NCI-H446 treated with DMSO at 0.1 percent for 48 hours (cell line): ENCODE measurements around the gene PRRC2A.

Experiments
- DNase-seq: peaks from one replicate; lab custom pipeline; 2025; lab: John Stamatoyannopoulos, UW

The PRRC2A gene

GRCh38 chr6:31626952-31627351 lies 6.4 kb downstream of the PRRC2A start:
- no peak for DNase-seq

- no peak for DNase-seq
Observed at GRCh38 chr6:31627690-31628287, 7.3 kb downstream of the PRRC2A start.

DNA sequence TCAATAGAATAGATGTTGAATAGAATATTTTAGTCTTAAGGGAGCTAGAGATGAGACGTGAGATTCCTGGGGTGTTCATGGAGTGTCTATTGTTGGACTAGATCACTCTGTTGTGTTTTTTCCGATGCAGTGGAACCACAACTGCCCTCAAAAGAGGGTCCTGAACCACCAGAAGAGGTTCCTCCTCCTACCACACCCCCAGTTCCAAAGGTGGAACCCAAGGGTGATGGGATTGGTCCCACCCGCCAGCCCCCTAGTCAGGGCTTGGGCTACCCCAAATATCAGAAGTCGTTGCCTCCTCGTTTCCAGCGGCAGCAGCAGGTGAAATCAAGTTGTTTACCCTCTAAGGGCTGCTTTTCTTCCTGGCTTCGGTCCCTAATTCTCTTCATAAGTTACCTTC lies 8.5 kb downstream of the PRRC2A start:
- no peak for DNase-seq

- no peak for DNase-seq
Observed at GRCh38 chr6:31630177-31630934, 9.8 kb downstream of the PRRC2A start.

DNA sequence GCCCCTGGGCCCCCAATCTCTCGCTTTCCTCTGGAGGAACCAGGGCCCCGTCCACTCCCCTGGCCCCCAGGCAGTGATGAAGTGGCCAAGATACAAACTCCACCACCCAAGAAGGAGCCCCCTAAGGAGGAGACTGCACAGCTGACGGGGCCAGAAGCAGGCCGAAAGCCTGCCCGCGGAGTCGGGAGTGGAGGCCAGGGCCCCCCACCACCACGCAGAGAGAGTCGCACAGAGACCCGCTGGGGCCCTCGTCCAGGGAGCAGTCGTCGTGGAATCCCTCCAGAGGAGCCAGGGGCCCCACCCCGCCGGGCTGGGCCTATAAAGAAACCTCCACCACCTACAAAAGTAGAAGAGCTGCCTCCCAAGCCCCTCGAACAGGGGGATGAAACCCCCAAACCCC lies 10.7 kb downstream of the PRRC2A start:
- no peak for DNase-seq

DNA sequence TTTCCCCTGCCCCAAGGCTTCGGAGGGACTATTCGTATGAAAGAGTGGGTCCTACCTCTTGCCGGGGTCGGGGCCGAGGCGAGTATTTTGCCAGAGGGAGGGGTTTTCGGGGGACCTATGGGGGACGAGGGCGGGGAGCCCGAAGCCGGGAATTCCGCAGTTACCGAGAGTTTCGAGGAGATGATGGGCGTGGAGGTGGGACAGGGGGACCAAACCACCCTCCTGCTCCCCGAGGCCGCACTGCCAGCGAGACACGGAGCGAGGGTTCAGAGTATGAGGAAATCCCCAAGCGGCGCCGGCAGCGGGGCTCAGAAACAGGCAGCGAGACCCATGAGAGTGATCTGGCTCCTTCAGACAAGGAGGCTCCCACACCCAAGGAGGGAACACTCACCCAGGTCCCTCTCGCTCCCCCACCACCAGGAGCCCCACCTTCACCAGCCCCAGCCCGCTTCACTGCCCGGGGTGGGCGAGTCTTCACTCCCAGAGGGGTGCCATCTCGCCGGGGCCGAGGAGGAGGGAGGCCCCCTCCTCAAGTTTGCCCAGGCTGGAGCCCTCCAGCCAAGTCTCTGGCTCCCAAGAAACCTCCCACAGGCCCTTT lies 11.3 kb downstream of the PRRC2A start:
- no peak for DNase-seq

DNA sequence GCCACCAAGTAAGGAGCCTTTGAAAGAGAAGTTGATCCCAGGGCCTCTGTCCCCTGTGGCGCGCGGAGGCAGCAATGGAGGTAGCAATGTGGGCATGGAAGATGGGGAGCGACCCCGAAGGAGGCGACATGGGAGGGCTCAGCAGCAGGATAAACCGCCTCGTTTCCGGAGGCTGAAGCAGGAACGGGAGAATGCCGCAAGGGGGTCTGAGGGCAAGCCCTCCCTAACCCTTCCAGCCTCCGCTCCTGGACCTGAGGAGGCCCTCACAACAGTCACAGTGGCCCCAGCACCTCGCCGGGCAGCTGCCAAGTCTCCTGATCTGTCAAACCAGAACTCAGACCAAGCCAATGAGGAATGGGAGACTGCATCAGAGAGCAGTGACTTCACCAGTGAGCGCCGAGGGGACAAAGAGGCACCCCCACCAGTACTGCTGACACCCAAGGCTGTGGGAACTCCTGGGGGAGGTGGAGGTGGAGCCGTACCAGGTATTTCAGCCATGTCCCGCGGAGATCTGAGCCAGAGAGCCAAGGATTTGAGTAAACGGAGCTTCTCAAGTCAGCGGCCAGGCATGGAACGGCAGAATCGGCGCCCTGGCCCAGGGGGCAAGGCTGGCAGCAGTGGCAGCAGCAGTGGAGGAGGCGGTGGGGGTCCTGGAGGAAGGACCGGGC lies 11.9 kb downstream of the PRRC2A start:
- no peak for DNase-seq

DNA sequence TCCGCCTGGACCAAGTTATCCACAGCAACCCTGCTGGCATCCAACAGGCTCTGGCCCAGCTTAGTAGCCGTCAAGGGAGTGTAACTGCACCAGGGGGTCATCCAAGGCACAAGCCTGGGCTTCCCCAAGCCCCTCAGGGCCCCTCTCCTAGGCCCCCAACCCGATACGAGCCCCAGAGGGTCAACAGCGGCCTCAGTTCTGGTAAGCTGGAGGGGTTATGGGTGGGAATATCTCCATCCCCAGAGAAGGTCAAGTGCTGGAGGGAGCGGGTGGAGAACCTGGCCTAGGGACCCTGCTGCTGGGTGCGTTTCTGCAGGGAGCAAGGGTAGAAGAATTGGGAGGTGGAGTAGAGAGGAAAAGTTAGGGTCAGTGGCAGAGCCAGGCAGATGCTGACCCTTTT lies 12.9 kb downstream of the PRRC2A start:
- DNase-seq: no peak

DNA sequence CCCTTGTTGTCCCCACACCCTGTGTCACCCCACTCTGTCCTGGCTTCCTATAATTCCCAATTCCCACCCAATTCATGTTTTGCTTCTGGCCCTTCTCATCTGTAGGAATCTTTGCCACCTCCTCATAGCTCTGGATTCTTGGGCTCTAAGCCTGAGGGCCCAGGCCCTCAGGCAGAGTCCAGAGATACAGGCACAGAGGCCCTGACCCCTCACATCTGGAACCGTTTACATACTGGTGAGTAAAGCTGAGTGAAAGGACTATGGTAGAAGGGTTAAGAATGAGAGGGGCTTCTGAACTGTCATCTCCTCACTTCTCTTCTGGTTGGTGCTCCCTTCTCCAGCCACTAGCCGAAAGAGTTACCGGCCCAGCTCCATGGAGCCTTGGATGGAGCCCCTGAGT lies 13.6 kb downstream of the PRRC2A start:
- no peak for DNase-seq

DNA sequence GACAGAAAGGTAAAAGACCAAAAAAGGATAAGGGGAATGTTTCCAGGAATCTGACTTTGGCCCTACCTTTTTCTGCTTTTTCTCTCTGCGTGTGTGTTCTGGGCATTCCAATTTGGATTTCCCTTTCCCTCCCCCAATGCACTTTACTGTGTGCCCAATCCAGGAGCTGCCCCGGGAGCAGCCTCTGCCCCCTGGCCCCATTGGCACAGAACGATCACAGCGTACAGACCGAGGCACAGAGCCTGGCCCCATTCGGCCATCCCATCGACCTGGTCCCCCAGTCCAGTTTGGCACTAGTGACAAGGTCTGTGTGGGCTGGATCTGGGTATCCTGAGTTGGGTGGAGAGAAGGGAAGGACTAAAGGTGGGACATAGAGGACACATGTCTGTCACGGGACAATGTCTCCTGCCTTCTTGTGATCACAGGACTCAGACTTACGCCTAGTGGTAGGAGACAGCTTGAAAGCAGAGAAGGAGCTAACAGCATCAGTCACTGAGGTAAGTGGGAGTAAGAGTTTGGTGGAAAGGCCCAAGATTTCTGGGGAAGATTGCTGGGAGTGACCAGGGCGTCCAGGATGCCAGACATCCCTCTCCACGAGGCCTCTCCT lies 14.6 kb downstream of the PRRC2A start:
- DNase-seq: no peak

GRCh38 chr6:31636698-31637596 lies 16.4 kb downstream of the PRRC2A start:
- DNase-seq: no peak

GRCh38 chr6:31639043-31639442 lies 18.5 kb downstream of the PRRC2A start:
- DNase-seq: no peak

DNA sequence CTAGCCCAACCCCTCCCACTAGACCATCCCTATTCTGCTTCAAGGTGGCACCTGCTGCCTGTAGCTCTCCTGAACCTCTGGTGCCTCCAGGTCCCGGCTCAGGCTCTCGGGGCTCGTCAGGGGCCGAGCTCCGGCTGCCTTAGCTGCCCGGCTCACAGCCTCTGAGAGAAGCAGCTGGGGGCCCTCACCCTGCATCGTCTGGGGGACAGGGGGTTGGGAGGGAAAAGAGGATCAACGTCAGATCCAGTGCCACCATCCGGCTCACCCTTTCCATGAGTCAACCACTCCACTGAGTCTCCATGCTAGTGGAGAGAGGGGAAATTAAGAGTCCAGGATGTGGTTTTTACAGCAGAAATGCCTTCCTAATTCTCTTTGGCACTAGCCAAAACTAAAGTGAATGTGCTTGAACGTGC lies 18.9 kb downstream of the PRRC2A start:
- no peak for DNase-seq

GRCh38 chr6:31640612-31641011 lies 20.1 kb downstream of the PRRC2A start:
- DNase-seq: no peak

DNA sequence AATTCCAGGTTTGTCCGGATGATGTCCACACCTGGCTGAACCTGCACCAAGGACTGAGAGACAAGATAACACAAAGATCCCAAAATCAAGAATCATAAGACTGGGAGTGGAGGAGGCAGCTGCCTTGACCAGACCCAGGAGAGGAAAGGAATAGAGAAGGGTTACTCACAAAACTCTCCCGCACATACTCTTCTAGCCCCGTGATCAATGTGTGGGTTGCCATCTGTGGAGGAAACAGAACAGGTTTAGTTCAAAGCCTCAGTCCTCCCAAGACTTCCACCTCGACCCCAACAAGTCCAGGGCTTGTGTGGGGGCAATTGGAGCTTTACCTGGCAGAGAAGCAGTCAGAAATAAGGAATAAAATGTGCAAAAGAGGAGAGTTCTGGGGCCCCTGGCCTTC lies 20.9 kb downstream of the PRRC2A start:
- DNase-seq: no peak

DNA sequence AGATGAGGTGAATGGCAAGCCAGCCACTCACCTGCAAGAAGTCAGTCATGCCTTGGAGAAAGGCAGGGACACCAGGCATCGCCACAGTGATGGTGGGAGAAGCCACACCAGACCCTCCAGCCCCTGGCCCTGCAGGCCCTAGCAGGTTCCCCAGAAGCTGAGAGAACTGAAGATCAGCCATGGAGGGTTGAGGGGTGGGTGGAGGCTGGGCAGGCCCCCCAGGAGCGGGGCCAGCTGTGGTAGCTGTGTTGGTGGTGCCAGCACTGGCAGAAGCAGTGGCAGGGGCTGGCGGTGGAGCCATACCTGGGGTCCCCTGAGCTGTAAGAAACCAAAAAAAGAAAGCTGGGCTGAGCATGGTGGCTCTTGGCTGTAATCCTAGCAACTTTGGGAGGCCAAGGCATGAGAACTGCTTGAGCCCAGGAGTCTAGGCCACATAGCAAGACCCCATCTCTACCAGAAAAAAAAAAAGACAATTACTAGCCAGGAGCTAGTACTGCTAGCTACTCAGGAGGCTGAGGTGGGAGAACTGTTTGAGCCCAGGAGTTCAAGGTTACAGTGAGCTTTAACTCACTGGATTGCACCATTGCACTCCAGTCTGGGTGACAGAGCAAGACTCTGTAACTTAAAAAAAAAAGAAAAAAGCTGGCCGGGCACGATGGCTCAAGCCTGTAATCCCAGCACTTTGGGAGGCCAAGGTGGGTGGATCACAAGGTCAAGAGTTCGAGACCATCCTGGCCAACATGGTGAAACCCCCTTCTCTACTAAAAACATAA lies 22.5 kb downstream of the PRRC2A start:
- no peak for DNase-seq

DNA sequence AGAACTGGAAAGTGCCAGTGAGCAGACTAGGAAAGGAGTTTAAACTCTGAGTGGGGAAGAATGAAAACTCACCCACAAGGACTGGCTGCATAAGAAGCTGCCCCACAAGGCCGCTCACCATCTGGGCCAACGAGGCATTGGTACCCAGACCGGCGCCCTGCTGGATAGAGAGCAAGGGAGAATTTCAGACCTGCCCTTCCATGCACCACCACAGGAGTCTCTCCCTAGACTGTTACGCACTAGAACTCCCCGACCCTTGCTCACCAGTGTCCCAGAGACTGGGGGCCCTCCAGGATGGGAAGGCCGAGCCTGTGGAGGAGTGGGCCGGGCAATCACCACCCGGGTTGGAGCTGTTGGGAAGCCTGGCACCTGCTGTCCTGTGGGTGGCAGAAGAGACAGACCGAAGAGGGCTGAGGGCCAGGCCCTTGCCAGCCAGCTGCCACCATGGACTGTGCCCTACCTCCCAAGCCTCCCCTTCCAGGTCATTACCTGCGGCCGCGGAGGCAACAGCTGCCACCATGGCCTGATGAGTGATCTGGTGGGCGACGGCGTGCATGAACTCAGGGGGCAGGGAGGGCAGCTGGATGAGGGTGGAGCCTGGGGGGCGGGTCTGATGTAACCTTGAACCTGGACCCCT lies 23.4 kb downstream of the PRRC2A start:
- DNase-seq: no peak

- DNase-seq: no peak
Observed at GRCh38 chr6:31645325-31645724, 24.8 kb downstream of the PRRC2A start.

DNA sequence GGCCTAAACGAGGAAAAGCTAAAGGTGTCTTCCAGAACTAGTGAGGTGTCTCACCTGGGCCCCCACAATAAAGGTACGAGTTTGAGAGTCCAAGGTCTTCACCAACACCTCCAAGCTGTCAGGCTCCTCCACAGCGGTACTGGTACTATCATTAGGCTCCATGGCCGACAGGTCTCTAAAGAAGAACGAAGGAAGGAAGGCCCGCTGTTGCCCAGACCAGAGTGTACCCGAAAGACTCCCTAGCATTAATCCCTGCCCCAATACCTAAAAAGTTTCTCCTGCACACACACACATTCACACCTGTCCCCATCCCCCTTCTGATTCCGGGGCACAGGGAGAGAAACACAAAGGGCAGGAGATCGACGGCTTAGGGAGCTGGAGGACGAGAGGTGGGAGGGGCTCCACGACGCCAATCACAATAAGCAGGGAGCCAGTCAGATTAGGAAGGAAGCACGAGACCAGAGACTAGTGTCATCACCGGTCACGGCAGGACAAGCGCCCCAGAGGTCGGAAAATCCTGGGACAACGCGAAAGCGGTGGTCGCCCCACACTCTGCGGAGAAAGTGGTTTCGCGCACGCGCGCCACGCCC lies 31.2 kb downstream of the PRRC2A start:
- DNase-seq: peak; percentile 67
